Progenitor cell of endocrine pancreas (in vitro differentiated cells): Measurements from ENCODE around the gene BAG3. TPM values are rescaled to one million over a fixed set of nuclear protein-coding genes. Genes with fewer than 3 reads are reported as not detected.

Experiments used
- DNase-seq: peaks from one replicate; pipeline ENCODE4 v3.0.0; 2021; ENCODE audit warnings: low spot score; ENCODE audit not compliant: unreplicated experiment
- H3K27ac Mint-ChIP-seq: 2 replicates; pipeline ENCODE4 v1.8.0; 2021; ENCODE audit warnings: mild to moderate bottlenecking, moderate library complexity, mixed read lengths
- H3K27me3 Mint-ChIP-seq: 2 replicates; pipeline ENCODE4 v1.8.0; 2021; ENCODE audit warnings: mixed read lengths
- H3K36me3 Mint-ChIP-seq: 2 replicates; pipeline ENCODE4 v1.8.0; 2022; ENCODE audit warnings: mixed read lengths; ENCODE audit not compliant: insufficient read depth
- H3K4me1 Mint-ChIP-seq: 2 replicates; pipeline ENCODE4 v1.8.0; 2021; ENCODE audit warnings: low read depth, mixed read lengths
- H3K4me3 Mint-ChIP-seq: 2 replicates; pipeline ENCODE4 v1.8.0; 2021; ENCODE audit warnings: low read depth, mild to moderate bottlenecking, moderate library complexity, mixed read lengths
- H3K9me3 Mint-ChIP-seq: 2 replicates; pipeline ENCODE4 v1.8.0; 2021; ENCODE audit warnings: low read depth, mixed read lengths
- CTCF ChIP-seq: fragments of 200-600 bp; sonication (generic); IDR thresholded peaks from one replicate; pipeline ENCODE4 v1.5.0; 2021; ENCODE audit warnings: antibody characterized with exemption, mild to moderate bottlenecking; ENCODE audit not compliant: unreplicated experiment
- total RNA-seq: library from RNA; stranded (reverse); gene quantifications from 2 replicates; pipeline ENCODE4 v1.2.1, GENCODE V29; 2021

Gene BAG3
- total RNA-seq, 1 donor from 2014 or later, result 19.2 TPM

DNA sequence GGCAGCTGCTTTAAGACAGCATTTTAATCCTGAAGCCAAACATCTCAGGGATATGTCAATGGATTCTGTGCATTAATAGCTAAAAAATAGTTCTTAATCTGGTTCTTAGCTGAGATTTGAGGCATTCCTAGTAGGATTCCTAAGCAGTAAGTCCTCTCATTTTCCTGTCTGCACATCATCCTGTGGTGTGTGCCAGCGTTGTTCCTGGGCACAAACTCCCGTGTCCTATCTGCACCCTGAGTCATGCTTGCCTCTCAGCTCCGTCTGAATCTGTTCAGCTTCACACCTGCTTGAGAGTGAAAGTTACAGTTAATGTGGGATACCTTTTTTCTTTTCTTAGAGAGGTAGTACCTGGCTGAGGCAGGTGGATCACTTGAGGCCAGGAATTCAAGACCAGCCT, 19.5 kb downstream of the BAG3 start:
- TF ChIP-seq CTCF, result no peak
- no peaks in the 10 kb centered on the region for H3K9me3 Mint-ChIP-seq
- DNase-seq, result no peak
- H3K27me3 Mint-ChIP-seq, result no peaks in the 10 kb centered on the region
- no peak overlapping the region for H3K27ac Mint-ChIP-seq
- H3K36me3 Mint-ChIP-seq, result peaks cover 17% of the 10 kb centered on the region
- peaks cover 23% of the 10 kb centered on the region for H3K4me1 Mint-ChIP-seq
- H3K4me3 Mint-ChIP-seq, result no peak overlapping the region

DNA sequence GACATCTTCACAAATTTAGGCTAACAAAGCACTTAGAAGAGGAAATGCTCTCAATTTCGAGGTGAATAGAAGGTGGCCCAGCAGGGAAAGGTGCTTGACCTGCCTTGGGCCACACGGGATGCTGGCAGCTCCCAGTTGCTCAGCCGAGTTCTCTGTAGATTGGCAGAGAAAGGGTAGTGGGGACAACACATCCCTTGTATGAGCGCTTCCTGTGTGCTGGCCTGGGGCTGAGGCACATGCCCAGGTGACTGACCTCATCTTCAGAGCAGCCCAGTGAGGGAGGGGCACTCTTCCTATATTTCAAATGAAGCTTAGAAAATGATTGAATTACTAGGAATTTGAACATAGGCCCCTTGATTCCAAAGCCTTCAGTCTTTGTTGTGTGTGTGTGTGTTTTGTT, 20.2 kb downstream of the BAG3 start:
- H3K4me1 Mint-ChIP-seq, result peaks cover 17% of the 10 kb centered on the region
- no peak for TF ChIP-seq CTCF
- no peak for DNase-seq
- H3K36me3 Mint-ChIP-seq, result peaks cover 17% of the 10 kb centered on the region
- H3K4me3 Mint-ChIP-seq, result no peak overlapping the region
- no peak overlapping the region for H3K27ac Mint-ChIP-seq
- no peaks in the 10 kb centered on the region for H3K9me3 Mint-ChIP-seq
- H3K27me3 Mint-ChIP-seq, result no peaks in the 10 kb centered on the region

DNA sequence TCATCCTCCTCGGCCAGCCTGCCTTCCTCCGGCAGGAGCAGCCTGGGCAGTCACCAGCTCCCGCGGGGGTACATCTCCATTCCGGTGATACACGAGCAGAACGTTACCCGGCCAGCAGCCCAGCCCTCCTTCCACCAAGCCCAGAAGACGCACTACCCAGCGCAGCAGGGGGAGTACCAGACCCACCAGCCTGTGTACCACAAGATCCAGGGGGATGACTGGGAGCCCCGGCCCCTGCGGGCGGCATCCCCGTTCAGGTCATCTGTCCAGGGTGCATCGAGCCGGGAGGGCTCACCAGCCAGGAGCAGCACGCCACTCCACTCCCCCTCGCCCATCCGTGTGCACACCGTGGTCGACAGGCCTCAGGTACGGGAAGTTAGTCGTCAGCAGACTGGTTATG, 21.1 kb downstream of the BAG3 start:
- Mint-ChIP-seq H3K9me3 (no peaks in the 10 kb centered on the region), H3K36me3 (peaks cover 22% of the 10 kb centered on the region), H3K27me3 (no peaks in the 10 kb centered on the region), H3K27ac (no peak overlapping the region), H3K4me1 (peaks cover 15% of the 10 kb centered on the region), H3K4me3 (no peak overlapping the region)
- DNase-seq, result no peak
- no peak for TF ChIP-seq CTCF

- Mint-ChIP-seq H3K4me1 (peaks cover 7% of the 10 kb centered on the region), H3K4me3 (no peak overlapping the region), H3K9me3 (no peaks in the 10 kb centered on the region), H3K27me3 (no peaks in the 10 kb centered on the region), H3K36me3 (peaks cover 24% of the 10 kb centered on the region), H3K27ac (no peak overlapping the region)
- no peak for TF ChIP-seq CTCF
- no peak for DNase-seq
Observed at GRCh38 chr10:119673271-119673670, 22.1 kb downstream of the BAG3 start.

DNA sequence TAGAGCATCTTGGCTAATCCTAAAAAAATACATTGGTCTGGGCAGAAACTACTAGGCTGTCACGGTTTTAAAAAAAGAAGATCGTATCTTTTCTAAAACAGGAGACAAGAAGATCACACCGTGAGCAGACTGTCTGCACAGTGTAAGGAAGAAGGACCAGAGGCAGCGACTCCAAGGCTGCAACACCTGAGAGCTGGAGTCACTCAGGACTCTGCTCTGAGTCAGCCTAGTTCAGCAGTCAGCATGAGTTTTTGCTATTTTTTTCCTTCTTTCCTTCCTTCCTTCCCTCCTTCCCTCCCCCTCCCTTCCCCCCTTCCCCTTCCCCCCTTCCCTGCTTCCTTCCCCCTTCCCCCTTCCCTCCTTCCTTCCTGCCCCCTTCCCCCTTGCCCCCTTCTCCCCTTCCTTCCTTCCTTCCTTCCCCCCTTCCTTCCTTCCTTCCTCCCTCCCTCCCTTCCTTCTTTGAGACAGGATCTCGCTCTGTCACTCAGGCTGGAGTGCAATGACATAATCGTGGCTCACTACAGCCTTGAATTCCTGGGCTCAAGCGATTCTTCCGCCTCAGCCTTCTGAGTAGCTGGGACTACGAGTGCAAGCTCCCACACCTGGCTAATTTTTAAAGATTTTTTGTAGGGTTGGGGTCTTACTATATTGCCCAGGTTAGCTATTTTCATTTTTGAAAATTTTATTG, 24.4 kb downstream of the BAG3 start:
- no peak for DNase-seq
- Mint-ChIP-seq H3K36me3 (peaks cover 24% of the 10 kb centered on the region), H3K4me3 (no peak overlapping the region), H3K27me3 (no peaks in the 10 kb centered on the region), H3K27ac (no peak overlapping the region), H3K9me3 (no peaks in the 10 kb centered on the region), H3K4me1 (no peaks in the 10 kb centered on the region)
- no peak for TF ChIP-seq CTCF
